Thyroid gland (tissue), 4 donors: ENCODE results near the gene SLC35G3. TPM values are rescaled to one million over a fixed set of nuclear protein-coding genes. Genes with fewer than 3 reads are reported as not detected.
"Not testable (repeated sequence)": the region's sequence is repeated elsewhere in the genome, so short reads cannot be mapped to it uniquely, and the experiment has no call there.

Experiments
- DNase-seq, 2 donors: peaks; one replicate each; pipeline ENCODE4 v3.0.0-alpha.2; 2019
- H3K27ac ChIP-seq, 3 donors: fragments of 200-600 bp; sonication (generic); 1 replicate in 2 of 3; 2 replicates in 1 of 3; pipeline ENCODE4 v1.5.1; 2016 to 2019; ENCODE audit warnings: mild to moderate bottlenecking in 1 of 3, moderate library complexity in 1 of 3
- H3K27me3 ChIP-seq: fragments of 200-600 bp; sonication (generic); one replicate; pipeline ENCODE4 v1.5.1; 2019
- H3K36me3 ChIP-seq, 2 donors: fragments of 200-600 bp; sonication (generic); one replicate each; pipeline ENCODE4 v1.5.1; 2016 to 2019
- H3K4me1 ChIP-seq, 2 donors: fragments of 200-600 bp; sonication (generic); one replicate each; pipeline ENCODE4 v1.5.1; 2017 to 2019
- H3K4me3 ChIP-seq, 3 donors: fragments of 200-600 bp; sonication (generic); replicated peaks in 1 of 3; 1 replicate in 2 of 3; 2 replicates in 1 of 3; pipeline ENCODE4 v1.5.1; 2016; ENCODE audit warnings: mild to moderate bottlenecking in 1 of 3
- H3K9me3 ChIP-seq: fragments of 200-600 bp; sonication (generic); one replicate; pipeline ENCODE4 v1.5.1; 2017
- CTCF ChIP-seq, 6 experiments: fragments of 200-600 bp in 3 of 6; fragments of 450-650 bp in 3 of 6; sonication (generic) in 3 of 6; IDR thresholded peaks; one replicate each; pipeline ENCODE4 v1.5.1; 2016 to 2019; ENCODE audit warnings: antibody characterized with exemption in 6 of 6, mild to moderate bottlenecking in 2 of 6, inconsistent platforms in 1 of 6, moderate library complexity in 1 of 6
- POLR2A ChIP-seq, 2 donors: fragments of 450-650 bp; IDR thresholded peaks; one replicate each; pipeline ENCODE4 v1.6.1; 2017; ENCODE audit warnings: antibody characterized with exemption in 2 of 2, mild to moderate bottlenecking in 2 of 2, moderate library complexity in 1 of 2
- WGBS, 2 donors: methylation state at CpG; one replicate each; pipeline ENCODE4 v1.1.5; 2017; 5-methylcytosine and 5-hydroxymethylcytosine counted together
- intact Hi-C: fragments of 100-400 bp; cut with DNase I; formaldehyde crosslinking; loops from one replicate; pipeline ENCODE4 v1.15.1; 2023
- total RNA-seq, 4 donors: library from RNA; depleted of rRNA; stranded (reverse); fragments of >200 nt; gene quantifications; one replicate each; pipeline ENCODE4 v1.2.3, GENCODE V29; 2016

Gene SLC35G3
- not detected for total RNA-seq

GRCh38 chr17:35194001-35194400 lies at the start of gene SLC35G3:
SLC35G3 (minus strand) TSS chr17:35194393; CDS start chr17:35194307, 86 bp downstream.
- H3K27ac ChIP-seq, H3K9me3 ChIP-seq, H3K27me3 ChIP-seq, H3K36me3 ChIP-seq, H3K4me1 ChIP-seq, H3K4me3 ChIP-seq, intact Hi-C loops, DNase-seq: not testable (repeated sequence)
- 93 to 94% methylated on average over 12 of the region's 12 CpGs for WGBS, 2 donors

GRCh38 chr17:35243561-35244340 lies 49.6 kb upstream of the SLC35G3 start:
- TF ChIP-seq CTCF (IDR thresholded peaks at IDR 0.05): no peak
- TF ChIP-seq POLR2A (IDR thresholded peaks at IDR 0.05): no peak
- 8 to 10% methylated on average over 14 of the region's 14 CpGs for WGBS, 2 donors
- no peaks in the 10 kb centered on the region for H3K27me3 ChIP-seq
- peak overlapping the region; percentile 87 to 99 (median 98) for H3K27ac ChIP-seq
- intact Hi-C loops: loop anchor here (10.0 kb wide), 4 partner anchors 121 to 321 kb away; partner anchors contain the start of genes LIG3 and SLFN14
- no peaks in the 10 kb centered on the region for H3K36me3 ChIP-seq
- DNase-seq: peak; percentile 30 to 34
- H3K9me3 ChIP-seq: no peaks in the 10 kb centered on the region
- H3K4me1 ChIP-seq: peaks cover 18 to 19% of the 10 kb centered on the region in 2 donors
- peak overlapping the region; percentile 34 to 96 (median 52) for H3K4me3 ChIP-seq

- TF ChIP-seq CTCF (IDR thresholded peaks at IDR 0.05) (no peak), POLR2A (IDR thresholded peaks at IDR 0.05) (peak; percentile 95 to 98)
- Histone ChIP-seq H3K36me3 (no peaks in the 10 kb centered on the region), H3K9me3 (no peaks in the 10 kb centered on the region), H3K4me3 (peak within 1 kb of the TSS; percentile 34 to 96 (median 52)), H3K4me1 (peaks cover 18 to 19% of the 10 kb centered on the region in 2 donors), H3K27ac (peak within 1 kb of the TSS; percentile 87 to 99 (median 98)), H3K27me3 (no peaks in the 10 kb centered on the region)
- 1% methylated on average over 34 to 41 of the region's 44 CpGs for WGBS, 2 donors
- DNase-seq: peak; percentile 97
- intact Hi-C loops: loop anchor here (10.0 kb wide), 4 partner anchors 122 to 322 kb away; partner anchors contain the start of genes LIG3 and SLFN14
These were observed 48.8 kb upstream of the SLC35G3 start, which contains the start of gene SLFN5 for GRCh38 chr17:35242805-35243560. SLFN5 (plus strand) TSS chr17:35243072; CDS start chr17:35258691, 15,619 bp downstream.

GRCh38 chr17:35242158-35242804 lies 48.1 kb upstream of the SLC35G3 start:
- intact Hi-C loops: loop anchor here (10.0 kb wide), 4 partner anchors 123 to 323 kb away; partner anchors contain the start of genes LIG3 and SLFN14

More at GRCh38 chr17:35242158-35242804, 48.1 kb upstream of the SLC35G3 start:
- Histone ChIP-seq H3K4me3 (peak overlapping the region; percentile 27 to 96 (median 52)), H3K36me3 (no peaks in the 10 kb centered on the region), H3K27me3 (no peaks in the 10 kb centered on the region), H3K9me3 (no peaks in the 10 kb centered on the region), H3K4me1 (peaks cover 18 to 19% of the 10 kb centered on the region in 2 donors), H3K27ac (peak overlapping the region; percentile 87 to 99 (median 98))
- 1 to 7% methylated on average over 28 to 43 of the region's 43 CpGs for WGBS, 2 donors
- TF ChIP-seq POLR2A (IDR thresholded peaks at IDR 0.05) (no peak), CTCF (IDR thresholded peaks at IDR 0.05) (peak in 5 of 6 experiments; percentile 34 to 64 (median 54))
- DNase-seq: peak; percentile 86 to 88
